ENCODE results near the gene ARHGAP44. TPM values are rescaled to one million over a fixed set of nuclear protein-coding genes. Genes with fewer than 3 reads are reported as not detected.

Gene ARHGAP44
- polyA plus RNA-seq, 4 donors: 6.6 to 9.0 (median 7.6) TPM

Other genes with a start within 250 kb of the ARHGAP44 start
- 1 to 10 TPM; 4.4 to 6.3 (median 5.6) TPM for gene MYOCD, start 123.6 kb upstream of the ARHGAP44 start, polyA plus RNA-seq (ENCODE audit: insufficient read length in 4 of 4)
- 10 to 100 TPM; 62.3 to 83.6 (median 69.9) TPM for gene ELAC2, start 228.5 kb downstream of the ARHGAP44 start, polyA plus RNA-seq (ENCODE audit: insufficient read length in 4 of 4)